Measurements from ENCODE around the gene RGS1.

GRCh38 chr1:192603218-192603787, 27.7 kb downstream of the RGS1 start:
- TF ChIP-seq CTCF (IDR thresholded peaks at IDR 0.05): no peak
- TF ChIP-seq, protein P1, sequence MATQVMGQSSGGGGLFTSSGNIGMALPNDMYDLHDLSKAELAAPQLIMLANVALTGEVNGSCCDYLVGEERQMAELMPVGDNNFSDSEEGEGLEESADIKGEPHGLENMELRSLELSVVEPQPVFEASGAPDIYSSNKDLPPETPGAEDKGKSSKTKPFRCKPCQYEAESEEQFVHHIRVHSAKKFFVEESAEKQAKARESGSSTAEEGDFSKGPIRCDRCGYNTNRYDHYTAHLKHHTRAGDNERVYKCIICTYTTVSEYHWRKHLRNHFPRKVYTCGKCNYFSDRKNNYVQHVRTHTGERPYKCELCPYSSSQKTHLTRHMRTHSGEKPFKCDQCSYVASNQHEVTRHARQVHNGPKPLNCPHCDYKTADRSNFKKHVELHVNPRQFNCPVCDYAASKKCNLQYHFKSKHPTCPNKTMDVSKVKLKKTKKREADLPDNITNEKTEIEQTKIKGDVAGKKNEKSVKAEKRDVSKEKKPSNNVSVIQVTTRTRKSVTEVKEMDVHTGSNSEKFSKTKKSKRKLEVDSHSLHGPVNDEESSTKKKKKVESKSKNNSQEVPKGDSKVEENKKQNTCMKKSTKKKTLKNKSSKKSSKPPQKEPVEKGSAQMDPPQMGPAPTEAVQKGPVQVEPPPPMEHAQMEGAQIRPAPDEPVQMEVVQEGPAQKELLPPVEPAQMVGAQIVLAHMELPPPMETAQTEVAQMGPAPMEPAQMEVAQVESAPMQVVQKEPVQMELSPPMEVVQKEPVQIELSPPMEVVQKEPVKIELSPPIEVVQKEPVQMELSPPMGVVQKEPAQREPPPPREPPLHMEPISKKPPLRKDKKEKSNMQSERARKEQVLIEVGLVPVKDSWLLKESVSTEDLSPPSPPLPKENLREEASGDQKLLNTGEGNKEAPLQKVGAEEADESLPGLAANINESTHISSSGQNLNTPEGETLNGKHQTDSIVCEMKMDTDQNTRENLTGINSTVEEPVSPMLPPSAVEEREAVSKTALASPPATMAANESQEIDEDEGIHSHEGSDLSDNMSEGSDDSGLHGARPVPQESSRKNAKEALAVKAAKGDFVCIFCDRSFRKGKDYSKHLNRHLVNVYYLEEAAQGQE (IDR thresholded peaks at IDR 0.05; ENCODE audit: insufficient read depth in 1 of 2, low read depth in 2 of 2, low read length in 1 of 2): no peak
- no peak for TF ChIP-seq POLR2AphosphoS5 (IDR thresholded peaks at IDR 0.05; ENCODE audit: low read depth, low read length)
- TF ChIP-seq SIN3A (IDR thresholded peaks at IDR 0.05; ENCODE audit: borderline replicate concordance, insufficient read depth, low read depth, low read length): no peak

Measured in Panc1 (cell line).